Right renal cortex interstitium (tissue), 3 donors: ENCODE results near the gene IL9. TPM values are rescaled to one million over a fixed set of nuclear protein-coding genes. Genes with fewer than 3 reads are reported as not detected.
A peak's percentile ranks its signal among the peaks of the same experiment; 100 is the strongest.

ENCODE experiments used
- DNase-seq, 3 donors: peaks; one replicate each; pipeline ENCODE4 v3.0.0-alpha.2; 2013; ENCODE audit warnings: low read depth in 3 of 3, low spot score in 2 of 3
- polyA plus RNA-seq, 3 donors: library from polyadenylated mRNA; unstranded; fragments of 120-200 nt; gene quantifications; one replicate each; pipeline ENCODE4 v1.2.1, GENCODE V29; 2013; ENCODE audit not compliant: insufficient read length in 3 of 3

The IL9 gene
- polyA plus RNA-seq, 3 donors = not detected

- no peak for DNase-seq
These were observed 1.4 kb downstream of the IL9 start for GRCh38 chr5:135894276-135894675.

- DNase-seq = no peak
These were observed 3.9 kb downstream of the IL9 start for GRCh38 chr5:135891791-135892190.

- DNase-seq = no peak
These were observed 4.4 kb downstream of the IL9 start for GRCh38 chr5:135891268-135891667.

GRCh38 chr5:135890867-135891266 lies 4.8 kb downstream of the IL9 start:
- DNase-seq = no peak

- DNase-seq = no peak
These were observed 5.3 kb downstream of the IL9 start for GRCh38 chr5:135890296-135890695.

- DNase-seq = no peak
These were observed 7.6 kb downstream of the IL9 start for GRCh38 chr5:135887881-135888614.

GRCh38 chr5:135887447-135887864 lies 8.2 kb downstream of the IL9 start:
- DNase-seq = peak in 1 of 3 donors; percentile 43

GRCh38 chr5:135886136-135886535 lies 9.5 kb downstream of the IL9 start:
- DNase-seq = no peak

GRCh38 chr5:135885031-135885430 lies 10.6 kb downstream of the IL9 start:
- DNase-seq = no peak

GRCh38 chr5:135883441-135883840 lies 12.2 kb downstream of the IL9 start:
- DNase-seq = no peak

- DNase-seq = no peak
These were observed 12.6 kb downstream of the IL9 start for GRCh38 chr5:135883026-135883425.

- DNase-seq = no peak
These were observed 13.8 kb downstream of the IL9 start for GRCh38 chr5:135881819-135882218.

GRCh38 chr5:135881244-135881643 lies 14.4 kb downstream of the IL9 start:
- no peak for DNase-seq

GRCh38 chr5:135880801-135881200 lies 14.8 kb downstream of the IL9 start:
- no peak for DNase-seq

- DNase-seq = no peak
These were observed 15.4 kb downstream of the IL9 start for GRCh38 chr5:135880278-135880677.

GRCh38 chr5:135879591-135879990 lies 16.1 kb downstream of the IL9 start:
- no peak for DNase-seq

GRCh38 chr5:135878156-135878620 lies 17.5 kb downstream of the IL9 start:
- no peak for DNase-seq

- DNase-seq = no peak
These were observed 18.0 kb downstream of the IL9 start for GRCh38 chr5:135877570-135878155.

GRCh38 chr5:135876146-135876545 lies 19.5 kb downstream of the IL9 start:
- no peak for DNase-seq

- DNase-seq = no peak
These were observed 20.1 kb downstream of the IL9 start for GRCh38 chr5:135875567-135875966.

- DNase-seq = no peak
These were observed 21.2 kb downstream of the IL9 start for GRCh38 chr5:135874461-135874860.

GRCh38 chr5:135873831-135874230 lies 21.8 kb downstream of the IL9 start:
- DNase-seq = no peak
